Epithelial cell of proximal tubule (primary cell): ENCODE data around the gene ESR1. TPM values are rescaled to one million over a fixed set of nuclear protein-coding genes. Genes with fewer than 3 reads are reported as not detected.

Experiments
- DNase-seq: peaks from one replicate; pipeline ENCODE4 v3.0.0-alpha.2; 2011; ENCODE audit warnings: low read depth
- H3K4me3 ChIP-seq: 2 replicates; pipeline ENCODE4 v1.5.1; 2011; ENCODE audit warnings: low read depth, mild to moderate bottlenecking, low read length
- CTCF ChIP-seq: conservative IDR thresholded peaks from 2 replicates; pipeline ENCODE4 v1.5.1; 2012; ENCODE audit warnings: low read depth, mild to moderate bottlenecking, low read length
- total RNA-seq: library from RNA; depleted of rRNA; stranded (reverse); fragments of >200 nt; gene quantifications from 2 replicates; pipeline ENCODE4 v1.2.3, GENCODE V29; 2015

Gene ESR1
- total RNA-seq, 1 donor from 2014 or later = not detected

- TF ChIP-seq CTCF = no peak
- no peak for DNase-seq
- H3K4me3 ChIP-seq = no peak overlapping the region
These were observed 3.7 kb upstream of the ESR1 start for GRCh38 chr6:151803743-151804142.

- DNase-seq = no peak
- TF ChIP-seq CTCF = no peak
- no peak overlapping the region for H3K4me3 ChIP-seq
These were observed 2.7 kb upstream of the ESR1 start for GRCh38 chr6:151804585-151805285.

- DNase-seq = no peak
- no peak for TF ChIP-seq CTCF
- H3K4me3 ChIP-seq = no peak overlapping the region
These were observed 2.1 kb upstream of the ESR1 start for GRCh38 chr6:151805286-151805840.

- no peak for DNase-seq
- no peak for TF ChIP-seq CTCF
- no peak overlapping the region for H3K4me3 ChIP-seq
These were observed 547 bp upstream of the ESR1 start for GRCh38 chr6:151806757-151807512.

- no peak overlapping the region for H3K4me3 ChIP-seq
- no peak for DNase-seq
- no peak for TF ChIP-seq CTCF
These were observed 1.1 kb downstream of the ESR1 start for GRCh38 chr6:151808371-151809241.

- DNase-seq = no peak
- H3K4me3 ChIP-seq = no peak overlapping the region
- no peak for TF ChIP-seq CTCF
These were observed 3.6 kb downstream of the ESR1 start for GRCh38 chr6:151811081-151811480.
